Measurements from ENCODE around the gene BCKDHA. TPM values are rescaled to one million over a fixed set of nuclear protein-coding genes. Genes with fewer than 3 reads are reported as not detected.
A peak's percentile ranks its signal among the peaks of the same experiment; 100 is the strongest.

BCKDHA gene
- polyA plus RNA-seq, 1 donor from 2014 or later, result 51.9 TPM

- no peaks in the 10 kb centered on the region for H3K27me3 ChIP-seq (ENCODE audit: insufficient read depth, low read depth, low read length)
- no peaks in the 10 kb centered on the region for H3K9me3 ChIP-seq (ENCODE audit: low read length)
- no peak overlapping the region for H2AFZ ChIP-seq (ENCODE audit: low read depth, low read length)
- peaks cover 8% of the 10 kb centered on the region for H3F3A ChIP-seq (ENCODE audit: insufficient read depth, low read length, poor library complexity, severe bottlenecking)
- H3K9ac ChIP-seq (ENCODE audit: low read length), result no peak overlapping the region
- H3K9me2 ChIP-seq (ENCODE audit: insufficient read depth, low read length), result no peaks in the 10 kb centered on the region
- H3K4me3 ChIP-seq (ENCODE audit: low read length), result no peak overlapping the region
- no peaks in the 10 kb centered on the region for H3K36me3 ChIP-seq (ENCODE audit: insufficient read depth, low read length)
- TF ChIP-seq REST (IDR thresholded peaks at IDR 0.05; ENCODE audit: borderline replicate concordance), result no peak
- TF ChIP-seq EP300 (conservative IDR thresholded peaks at IDR 0.05; ENCODE audit: poor library complexity, severe bottlenecking), result no peak
- TF ChIP-seq SMC3 (conservative IDR thresholded peaks at IDR 0.05; ENCODE audit: poor library complexity), result no peak
- TF ChIP-seq CTCF (IDR thresholded peaks at IDR 0.05; ENCODE audit: poor library complexity, severe bottlenecking), result no peak
- no peak for TF ChIP-seq POLR2AphosphoS5 (IDR thresholded peaks at IDR 0.05)
- no peak for TF ChIP-seq RAD21 (conservative IDR thresholded peaks at IDR 0.05)
- no peak for TF ChIP-seq TAF1 (IDR thresholded peaks at IDR 0.05; ENCODE audit: low read depth)
- no peak for TF ChIP-seq MXI1 (conservative IDR thresholded peaks at IDR 0.05; ENCODE audit: poor library complexity, severe bottlenecking)
- TF ChIP-seq EZH2 (IDR thresholded peaks at IDR 0.05; ENCODE audit: borderline replicate concordance, insufficient read depth, low read length, poor library complexity, severe bottlenecking), result no peak
- no peak overlapping the region for H3K27ac ChIP-seq (ENCODE audit: low read length)
- peaks cover 22% of the 10 kb centered on the region for H3K79me2 ChIP-seq (replicated peaks; ENCODE audit: insufficient read depth, low read length)
- no peak overlapping the region for H3K4me2 ChIP-seq (ENCODE audit: low read length)
- no peaks in the 10 kb centered on the region for H4K20me1 ChIP-seq (ENCODE audit: insufficient read depth)
Observed at GRCh38 chr19:41362143-41362847, 35.3 kb upstream of the BCKDHA start.

GRCh38 chr19:41363371-41363752 is 34.3 kb upstream of the BCKDHA start:
- Histone ChIP-seq H3K27ac (ENCODE audit: low read length) (peak overlapping the region; percentile 97), H3K9me3 (ENCODE audit: low read length) (no peaks in the 10 kb centered on the region), H3F3A (ENCODE audit: insufficient read depth, low read length, poor library complexity, severe bottlenecking) (peaks cover 8% of the 10 kb centered on the region), H3K4me3 (ENCODE audit: low read length) (peak overlapping the region; percentile 68), H3K4me2 (ENCODE audit: low read length) (peak overlapping the region; percentile 37), H2AFZ (ENCODE audit: low read depth, low read length) (peak overlapping the region; percentile 43), H3K79me2 (replicated peaks; ENCODE audit: insufficient read depth, low read length) (peaks cover 22% of the 10 kb centered on the region), H3K9ac (ENCODE audit: low read length) (peak overlapping the region; percentile 91), H3K36me3 (ENCODE audit: insufficient read depth, low read length) (no peaks in the 10 kb centered on the region), H3K9me2 (ENCODE audit: insufficient read depth, low read length) (no peaks in the 10 kb centered on the region), H4K20me1 (ENCODE audit: insufficient read depth) (no peaks in the 10 kb centered on the region), H3K27me3 (ENCODE audit: insufficient read depth, low read depth, low read length) (no peaks in the 10 kb centered on the region)
- TF ChIP-seq POLR2AphosphoS5 (IDR thresholded peaks at IDR 0.05) (no peak), SMC3 (conservative IDR thresholded peaks at IDR 0.05; ENCODE audit: poor library complexity) (no peak)

All from neural cell (in vitro differentiated cells).